GM12878 (cell line): ENCODE results near the gene MBD5.
"Not testable (repeated sequence)": the region's sequence is repeated elsewhere in the genome, so short reads cannot be mapped to it uniquely, and the experiment has no call there.

Source experiments
- BCL3 ChIP-seq: IDR thresholded peaks from 2 replicates; pipeline ENCODE4 v1.6.1; 2011; ENCODE audit warnings: borderline replicate concordance, low read depth, mild to moderate bottlenecking, moderate library complexity, low read length; ENCODE audit not compliant: insufficient read depth, poor library complexity, severe bottlenecking
- CTCF ChIP-seq, 3 experiments: IDR thresholded peaks in 2 of 3; conservative IDR thresholded peaks in 1 of 3; 2 replicates each; pipeline ENCODE4 v1.5.1; 2011; ENCODE audit warnings: low read depth in 3 of 3, low read length in 3 of 3, mild to moderate bottlenecking in 3 of 3, control low read depth in 2 of 3, moderate library complexity in 2 of 3, inconsistent platforms in 1 of 3, mixed read lengths in 1 of 3; ENCODE audit not compliant: control insufficient read depth in 2 of 3, insufficient read depth in 1 of 3; ENCODE audit errors: extremely low read depth in 1 of 3
- EGR1 ChIP-seq, 2 experiments: IDR thresholded peaks; 1 replicate in 1 of 2; 2 replicates in 1 of 2; pipeline ENCODE4 v1.6.1; 2011 to 2012; ENCODE audit warnings: low read depth in 2 of 2, low read length in 2 of 2, borderline replicate concordance in 1 of 2, mild to moderate bottlenecking in 1 of 2, moderate library complexity in 1 of 2
- TF ChIP-seq, protein P1 (sequence below): IDR thresholded peaks from 2 replicates; pipeline ENCODE4 v1.6.1; 2012; ENCODE audit warnings: low read depth, low read length, improper control_type of control experiment
- TF ChIP-seq, protein P2 (sequence below): fragments of 450-650 bp; formaldehyde crosslinking; IDR thresholded peaks from 2 replicates; pipeline ENCODE4 v1.4.0; 2020; ENCODE audit warnings: mild to moderate bottlenecking, moderate library complexity

DNA sequence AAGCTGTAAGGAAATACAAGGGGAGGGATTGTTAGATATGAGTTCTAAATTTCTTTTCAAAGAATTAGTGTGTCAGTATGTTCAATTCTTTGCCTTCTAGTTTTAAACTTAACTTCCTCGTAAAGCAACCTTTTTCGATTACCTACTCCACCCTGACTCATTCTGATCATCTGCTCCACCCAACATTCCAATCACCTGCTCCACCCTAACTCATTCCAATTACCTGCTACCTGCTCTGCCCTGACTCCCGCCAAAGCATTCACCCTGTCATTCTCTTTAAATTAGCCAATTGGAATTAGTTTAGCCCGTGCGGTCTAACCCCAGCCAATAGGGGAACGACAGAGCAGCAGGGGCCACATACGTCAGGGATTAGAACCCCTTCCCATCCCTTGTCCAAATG is 12.5 kb upstream of the MBD5 start:
- TF ChIP-seq, protein P1, sequence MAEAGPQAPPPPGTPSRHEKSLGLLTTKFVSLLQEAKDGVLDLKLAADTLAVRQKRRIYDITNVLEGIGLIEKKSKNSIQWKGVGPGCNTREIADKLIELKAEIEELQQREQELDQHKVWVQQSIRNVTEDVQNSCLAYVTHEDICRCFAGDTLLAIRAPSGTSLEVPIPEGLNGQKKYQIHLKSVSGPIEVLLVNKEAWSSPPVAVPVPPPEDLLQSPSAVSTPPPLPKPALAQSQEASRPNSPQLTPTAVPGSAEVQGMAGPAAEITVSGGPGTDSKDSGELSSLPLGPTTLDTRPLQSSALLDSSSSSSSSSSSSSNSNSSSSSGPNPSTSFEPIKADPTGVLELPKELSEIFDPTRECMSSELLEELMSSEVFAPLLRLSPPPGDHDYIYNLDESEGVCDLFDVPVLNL, result not testable (repeated sequence)
- not testable (repeated sequence) for TF ChIP-seq CTCF (IDR thresholded peaks at IDR 0.05 in 2 of 3, conservative IDR thresholded peaks at IDR 0.05 in 1 of 3; ENCODE audit: control insufficient read depth in 2 of 3, extremely low read depth in 1 of 3, insufficient read depth in 1 of 3, low read depth in 3 of 3, low read length in 3 of 3); BCL3; EGR1 (IDR thresholded peaks at IDR 0.05; ENCODE audit: borderline replicate concordance in 1 of 2, low read depth in 2 of 2, low read length in 2 of 2)
- TF ChIP-seq, protein P2, sequence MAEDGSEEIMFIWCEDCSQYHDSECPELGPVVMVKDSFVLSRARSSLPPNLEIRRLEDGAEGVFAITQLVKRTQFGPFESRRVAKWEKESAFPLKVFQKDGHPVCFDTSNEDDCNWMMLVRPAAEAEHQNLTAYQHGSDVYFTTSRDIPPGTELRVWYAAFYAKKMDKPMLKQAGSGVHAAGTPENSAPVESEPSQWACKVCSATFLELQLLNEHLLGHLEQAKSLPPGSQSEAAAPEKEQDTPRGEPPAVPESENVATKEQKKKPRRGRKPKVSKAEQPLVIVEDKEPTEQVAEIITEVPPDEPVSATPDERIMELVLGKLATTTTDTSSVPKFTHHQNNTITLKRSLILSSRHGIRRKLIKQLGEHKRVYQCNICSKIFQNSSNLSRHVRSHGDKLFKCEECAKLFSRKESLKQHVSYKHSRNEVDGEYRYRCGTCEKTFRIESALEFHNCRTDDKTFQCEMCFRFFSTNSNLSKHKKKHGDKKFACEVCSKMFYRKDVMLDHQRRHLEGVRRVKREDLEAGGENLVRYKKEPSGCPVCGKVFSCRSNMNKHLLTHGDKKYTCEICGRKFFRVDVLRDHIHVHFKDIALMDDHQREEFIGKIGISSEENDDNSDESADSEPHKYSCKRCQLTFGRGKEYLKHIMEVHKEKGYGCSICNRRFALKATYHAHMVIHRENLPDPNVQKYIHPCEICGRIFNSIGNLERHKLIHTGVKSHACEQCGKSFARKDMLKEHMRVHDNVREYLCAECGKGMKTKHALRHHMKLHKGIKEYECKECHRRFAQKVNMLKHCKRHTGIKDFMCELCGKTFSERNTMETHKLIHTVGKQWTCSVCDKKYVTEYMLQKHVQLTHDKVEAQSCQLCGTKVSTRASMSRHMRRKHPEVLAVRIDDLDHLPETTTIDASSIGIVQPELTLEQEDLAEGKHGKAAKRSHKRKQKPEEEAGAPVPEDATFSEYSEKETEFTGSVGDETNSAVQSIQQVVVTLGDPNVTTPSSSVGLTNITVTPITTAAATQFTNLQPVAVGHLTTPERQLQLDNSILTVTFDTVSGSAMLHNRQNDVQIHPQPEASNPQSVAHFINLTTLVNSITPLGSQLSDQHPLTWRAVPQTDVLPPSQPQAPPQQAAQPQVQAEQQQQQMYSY (CRISPR knock-in tag), result not testable (repeated sequence)
